GM21360 (cell line): ENCODE measurements around the gene ARVCF.

Experiments used
- ATAC-seq: cut with Tn5 transposase; IDR thresholded peaks from one replicate; pipeline ENCODE4 v1.9.1; 2021; ENCODE audit warnings: mild to moderate bottlenecking, moderate library complexity; ENCODE audit not compliant: unreplicated experiment

Gene ARVCF

DNA sequence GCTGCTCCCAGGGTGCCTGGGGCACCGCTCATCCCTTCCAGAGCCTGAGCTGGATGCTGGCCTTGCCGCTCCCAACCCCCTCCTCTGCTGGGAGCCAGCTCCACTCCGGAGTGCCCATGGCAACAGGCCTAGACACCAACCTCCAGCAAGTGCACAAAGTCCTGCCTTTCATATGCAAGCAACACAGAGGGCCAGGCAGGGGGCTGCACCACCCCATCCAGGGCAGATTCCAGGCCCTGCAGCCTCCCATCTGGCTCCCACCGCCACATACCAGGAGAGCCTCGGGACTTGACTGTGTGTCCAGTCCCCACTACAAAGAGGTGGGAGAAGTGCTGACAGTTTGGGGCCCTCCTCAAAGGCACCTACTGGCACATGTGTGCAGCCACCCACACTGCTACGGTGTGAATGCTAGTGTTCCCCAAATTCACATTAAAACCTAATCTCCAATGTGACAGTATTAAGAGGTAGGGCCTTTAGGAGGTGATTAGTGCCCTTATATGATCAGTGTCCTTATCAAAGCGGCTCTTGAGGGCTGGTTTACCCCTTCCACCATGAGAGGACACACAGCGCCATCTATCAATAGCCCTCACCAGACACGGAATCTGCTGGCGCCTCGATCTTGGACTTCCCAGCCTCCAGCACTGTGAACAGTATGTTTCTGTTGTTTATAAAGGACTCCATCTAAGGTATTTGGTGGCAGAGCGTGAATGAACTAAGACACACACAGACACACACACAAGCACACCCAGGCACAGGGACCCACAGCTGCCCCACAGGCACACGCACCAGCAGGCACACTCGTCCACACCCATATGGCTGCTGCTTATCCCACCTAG is 16.2 kb downstream of the ARVCF start:
- no peak for ATAC-seq

DNA sequence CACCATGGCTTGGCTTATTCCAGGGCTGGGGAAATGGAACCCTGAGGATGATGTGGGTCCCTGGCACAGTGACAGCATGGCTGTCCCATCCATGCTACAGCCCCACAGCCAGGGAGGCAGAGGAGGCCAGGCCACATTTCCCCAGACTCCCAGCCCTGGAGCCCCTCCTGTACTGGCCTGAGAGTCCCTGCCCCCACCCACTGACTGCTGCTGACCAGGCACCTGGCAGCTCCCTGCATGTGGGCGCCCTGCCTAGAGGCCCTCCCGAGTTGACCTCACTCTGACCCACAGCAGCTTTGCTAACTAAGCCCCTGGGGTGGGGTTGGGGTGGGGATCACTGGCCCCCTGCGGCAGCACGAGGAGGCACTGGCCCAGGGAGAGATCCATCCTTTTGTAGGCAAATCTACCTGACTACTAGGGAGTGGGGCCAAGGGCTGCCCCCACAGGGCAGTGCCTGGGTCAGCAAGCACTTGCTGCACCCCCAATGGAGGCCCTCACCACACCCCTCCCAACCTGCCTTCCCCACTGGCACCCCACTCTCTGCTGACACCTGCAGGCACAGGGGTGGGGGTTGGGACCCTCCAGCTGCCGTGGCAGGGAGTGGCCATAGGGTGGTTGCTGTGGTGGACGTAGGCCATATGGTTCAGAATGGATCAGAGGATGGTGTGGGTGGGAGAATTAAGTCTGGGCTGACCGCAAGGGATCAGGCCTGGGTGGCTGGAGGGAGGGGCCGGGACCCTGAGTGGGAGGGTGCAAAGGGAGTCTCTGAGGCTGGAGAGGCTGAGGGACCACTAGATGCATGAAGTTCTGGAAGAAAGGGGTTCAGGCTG is 17.4 kb downstream of the ARVCF start:
- no peak for ATAC-seq

DNA sequence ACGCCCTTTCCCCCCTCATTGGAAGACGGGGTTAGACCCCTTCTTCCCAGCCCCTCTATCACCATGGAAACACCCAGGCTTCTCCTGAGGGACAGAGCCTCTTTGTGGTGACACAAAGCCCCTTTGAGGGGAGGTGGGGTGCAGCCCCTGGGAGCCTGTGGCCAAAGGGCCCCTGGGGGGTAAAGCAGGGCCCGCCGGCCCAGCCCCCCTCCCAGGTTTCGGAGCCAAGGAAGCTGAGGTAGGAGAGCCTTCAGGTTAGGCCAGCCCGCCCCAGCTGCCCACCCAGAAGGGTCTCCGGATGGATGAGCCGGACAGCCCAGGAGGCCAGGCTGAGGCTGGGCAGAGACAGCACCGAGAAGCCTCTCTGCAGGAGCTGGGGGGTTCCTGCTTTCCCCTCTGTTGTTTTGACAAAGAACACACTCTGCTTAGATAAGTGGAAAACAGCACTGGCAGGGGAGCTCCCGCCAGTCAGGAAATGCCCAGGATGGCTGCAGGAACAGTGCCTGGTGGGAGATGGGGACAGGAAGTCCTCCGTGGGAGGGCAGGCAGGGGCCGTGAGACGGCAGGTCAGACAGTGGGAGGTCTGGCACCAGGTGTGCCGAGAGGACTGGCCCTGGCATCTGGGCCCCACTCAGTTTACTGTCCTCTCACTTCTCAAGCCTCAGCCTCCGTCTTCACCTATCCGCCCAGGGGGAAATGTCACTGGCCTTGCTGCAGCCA is 18.2 kb downstream of the ARVCF start:
- ATAC-seq = no peak

DNA sequence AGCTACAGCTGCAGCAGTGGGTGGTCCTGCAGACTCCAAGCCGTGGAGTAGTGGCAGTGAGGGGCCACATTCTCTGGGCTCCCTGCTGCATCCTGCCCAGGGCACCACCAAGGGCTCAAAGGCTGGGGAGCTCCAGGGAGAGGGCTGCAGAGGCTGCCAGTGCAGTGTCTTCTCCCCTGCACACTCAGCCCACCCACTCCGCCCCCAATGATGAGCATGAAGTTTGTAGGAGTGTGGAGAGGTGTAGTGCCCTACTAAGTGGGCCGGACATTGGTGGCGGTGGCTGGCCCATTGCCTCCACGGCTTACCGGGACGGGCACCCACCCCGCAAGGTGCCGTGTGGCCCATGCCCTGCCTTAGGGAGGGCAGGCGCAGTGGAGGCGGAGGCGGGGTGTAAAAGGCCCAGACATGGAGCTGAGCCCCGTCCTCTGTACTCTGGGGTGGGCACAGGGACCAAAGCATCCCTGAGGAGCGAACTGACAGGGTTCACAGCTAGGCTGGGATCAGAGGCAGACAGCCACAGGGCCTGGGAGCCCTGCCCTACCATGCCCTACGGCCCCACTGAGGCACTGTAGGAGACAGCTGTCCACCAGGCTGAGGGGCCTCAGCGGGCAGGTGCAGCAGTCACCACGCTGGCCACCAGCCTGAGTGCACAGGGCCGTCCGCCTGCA is 18.9 kb downstream of the ARVCF start:
- no peak for ATAC-seq

DNA sequence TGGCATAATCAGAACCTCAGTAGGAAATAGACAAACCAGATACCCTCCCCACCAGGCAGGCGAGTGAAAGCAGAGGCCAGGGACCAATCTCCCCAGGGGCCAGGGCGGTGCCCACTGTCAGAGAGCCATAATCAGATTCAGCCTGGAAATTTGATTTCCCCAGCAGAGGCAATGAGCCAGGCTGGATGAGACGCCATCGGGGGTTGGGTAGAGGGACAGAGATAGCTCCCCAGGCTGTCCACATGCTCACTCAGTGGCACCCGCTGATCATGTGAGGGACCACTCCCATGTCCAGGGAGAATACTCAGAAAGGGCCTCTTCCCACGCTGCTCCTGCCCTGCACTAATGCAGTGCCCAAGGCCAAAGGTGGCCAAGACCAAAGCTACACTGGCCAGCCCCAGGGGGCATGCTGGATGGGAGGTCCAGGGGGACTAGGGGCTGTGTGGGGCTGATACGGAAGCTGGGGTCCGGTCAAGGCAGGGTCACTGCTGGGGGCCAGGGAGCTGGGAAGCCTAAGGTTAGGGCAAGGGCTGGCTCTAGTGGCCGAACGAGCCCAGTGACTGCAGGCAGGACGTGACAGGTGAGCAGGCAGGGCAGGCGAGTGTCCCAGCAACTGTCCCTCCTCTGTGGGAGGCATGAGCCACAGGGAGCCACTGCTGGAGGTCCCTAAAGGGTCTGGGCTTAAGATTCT is 19.8 kb downstream of the ARVCF start:
- no peak for ATAC-seq

DNA sequence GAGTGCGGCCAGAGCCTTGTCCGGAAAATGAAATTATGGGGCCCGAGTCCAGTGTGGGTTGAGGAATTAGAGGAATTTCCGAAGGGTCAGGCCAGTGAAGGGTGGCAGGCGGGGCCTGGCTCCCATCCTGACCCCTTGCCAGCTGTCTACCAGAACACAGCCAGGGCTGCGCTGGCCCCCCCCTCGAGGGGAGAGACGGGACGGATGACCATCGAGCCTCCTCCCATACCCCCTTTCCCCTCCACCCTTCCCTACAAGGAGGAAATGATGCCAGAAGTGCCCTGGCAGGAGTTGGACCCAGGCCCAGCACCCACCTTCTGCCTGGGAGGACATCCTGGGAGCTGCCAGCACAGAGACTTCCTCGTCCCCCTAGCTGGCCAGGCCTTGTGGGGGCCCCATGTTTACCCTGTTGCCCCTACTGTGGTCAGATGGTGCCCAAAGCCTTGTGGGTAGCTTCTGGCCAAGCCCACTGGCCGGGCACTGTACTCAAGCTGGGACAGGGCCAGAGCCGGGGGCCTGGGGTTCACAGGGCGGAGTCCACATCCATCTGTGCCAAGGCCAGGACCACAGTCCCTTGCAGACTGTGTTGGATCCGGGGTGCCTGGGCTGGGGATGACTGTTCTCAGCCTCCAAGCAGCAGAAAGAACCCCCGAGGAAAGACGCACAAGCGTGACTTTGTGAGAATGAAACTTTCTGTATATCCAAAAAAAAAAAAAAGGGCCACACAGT is 20.8 kb downstream of the ARVCF start:
- no peak for ATAC-seq

DNA sequence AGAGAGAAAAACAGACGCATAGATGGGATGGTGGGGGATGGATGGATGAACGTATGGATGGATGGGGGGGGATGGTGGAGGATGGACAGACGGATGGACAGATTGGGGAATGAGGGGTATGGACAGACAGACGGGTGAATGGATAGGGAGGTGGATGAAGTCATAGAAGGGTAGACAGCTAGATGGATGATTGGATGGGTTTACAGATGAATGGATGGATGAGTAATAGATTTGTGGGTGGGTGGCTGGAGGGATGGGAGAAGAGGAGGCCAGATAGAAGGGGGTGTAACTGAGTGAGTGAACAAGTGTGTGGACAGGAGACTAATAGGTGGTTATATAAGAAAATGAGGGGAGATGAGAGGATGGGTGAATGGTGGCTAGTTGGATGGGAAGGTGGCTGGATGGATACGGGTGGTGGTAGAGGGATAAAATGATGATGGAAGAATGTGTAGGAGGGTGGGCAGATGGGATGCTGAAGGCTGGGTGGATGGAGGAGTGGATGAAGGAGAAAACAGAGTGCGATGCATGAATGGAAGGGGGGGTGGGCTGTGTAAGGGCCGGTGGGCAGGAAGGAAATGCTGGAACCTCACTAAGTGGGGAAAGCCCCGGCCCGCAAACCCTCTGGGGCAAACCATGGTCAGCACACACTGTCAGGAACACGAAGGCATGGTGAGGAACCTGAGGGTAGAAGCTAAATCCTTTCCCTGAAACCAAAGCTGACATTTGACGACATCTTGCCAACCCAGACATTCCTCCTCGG is 21.6 kb downstream of the ARVCF start:
- ATAC-seq = no peak

DNA sequence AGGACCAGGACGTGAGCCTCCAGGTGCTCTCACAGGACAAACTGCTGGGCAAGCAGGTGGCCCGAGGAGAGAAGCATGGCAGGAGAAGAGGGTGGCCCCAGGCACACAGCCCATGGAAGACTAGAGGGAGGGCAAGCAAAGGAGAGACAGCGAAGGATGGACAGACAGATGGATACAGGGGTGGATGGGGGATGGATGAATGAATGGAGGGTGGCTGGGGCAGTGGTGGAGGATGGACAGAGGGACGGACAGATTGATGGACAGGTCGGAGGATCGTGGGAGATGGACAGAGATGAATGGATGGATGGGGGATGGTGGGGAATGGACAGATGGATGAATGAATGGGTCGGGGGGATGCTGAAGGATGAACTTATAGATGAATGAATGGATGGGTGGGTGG is 22.7 kb downstream of the ARVCF start:
- ATAC-seq = no peak

DNA sequence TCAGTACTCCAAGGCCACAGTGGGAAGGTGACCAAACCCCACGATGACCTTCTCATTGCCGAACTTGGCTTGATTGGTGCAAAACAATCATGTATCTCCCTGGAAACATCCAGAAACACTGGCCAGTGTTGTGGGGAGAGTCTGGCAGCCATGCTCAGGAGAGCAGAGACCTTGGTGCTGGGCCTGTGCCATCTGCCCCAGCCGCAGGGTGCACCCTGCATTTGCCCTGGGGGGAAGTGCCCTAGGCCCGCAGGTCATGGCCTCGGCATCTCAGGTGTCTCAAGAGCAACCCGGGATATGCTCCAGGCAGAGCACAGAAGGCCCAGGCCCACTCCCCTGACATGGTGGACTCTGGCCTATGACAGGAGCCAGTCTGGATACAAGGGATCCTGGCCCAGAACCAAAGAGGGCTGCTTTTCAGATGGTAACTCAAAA is 23.7 kb downstream of the ARVCF start:
- ATAC-seq = no peak

DNA sequence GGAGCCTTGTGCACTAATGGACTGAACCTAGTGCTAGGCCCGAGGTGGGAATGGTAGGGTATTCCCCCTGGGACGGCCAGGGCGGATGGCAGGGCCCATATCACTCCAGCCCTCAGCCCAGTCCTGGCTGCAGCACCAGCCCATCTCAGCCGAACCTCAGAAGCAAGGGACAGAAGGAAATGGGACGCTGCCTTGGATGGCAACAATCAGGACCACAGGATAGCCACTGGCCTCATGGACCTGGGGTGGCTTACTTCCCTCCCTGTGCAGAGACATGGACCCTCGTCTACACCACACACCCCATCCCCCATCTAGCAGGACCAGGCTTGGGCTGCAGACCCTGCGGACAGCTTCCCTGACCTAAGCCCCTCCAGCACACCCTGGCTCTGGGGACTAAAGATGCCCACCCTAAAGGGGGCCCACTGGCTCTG is 24.1 kb downstream of the ARVCF start:
- no peak for ATAC-seq

DNA sequence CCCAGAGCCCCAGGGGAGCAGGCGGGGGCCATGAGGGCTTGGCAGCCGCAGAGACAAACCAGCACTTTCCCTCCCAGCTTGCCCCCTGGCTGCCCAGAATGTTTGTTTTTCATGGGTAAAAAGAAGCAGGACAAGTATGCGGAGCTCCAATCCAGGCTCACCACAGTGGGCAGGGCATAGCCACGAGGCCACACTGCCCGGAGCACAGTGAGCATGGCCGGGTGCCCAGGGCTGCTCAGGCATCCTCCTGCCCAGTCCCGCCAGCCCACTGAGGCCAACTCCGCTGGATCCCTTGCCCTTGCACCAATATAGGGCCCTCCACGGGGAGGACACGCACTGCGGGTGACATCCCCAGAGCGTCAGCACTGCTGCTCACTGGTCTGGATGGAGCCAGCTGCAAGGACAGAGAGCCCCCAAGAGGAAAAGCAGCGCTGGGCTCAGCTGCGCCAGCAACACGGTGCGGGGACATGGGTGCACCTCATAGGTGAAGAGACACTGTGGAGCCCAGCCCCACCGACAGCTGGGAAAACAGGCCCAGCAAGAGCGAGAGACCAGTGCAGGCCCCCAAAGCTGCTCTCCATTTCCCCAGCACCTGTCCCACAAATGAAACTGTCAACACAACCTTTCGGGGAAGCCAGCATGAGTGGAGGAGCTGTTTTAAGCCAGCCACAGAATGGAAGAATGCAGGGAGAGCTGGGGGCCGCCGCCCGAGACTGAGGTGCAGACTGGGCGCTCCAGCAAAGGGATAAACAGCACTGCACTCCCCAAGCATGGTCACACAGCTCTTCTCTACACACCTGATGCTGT is 24.8 kb downstream of the ARVCF start:
- ATAC-seq = no peak

DNA sequence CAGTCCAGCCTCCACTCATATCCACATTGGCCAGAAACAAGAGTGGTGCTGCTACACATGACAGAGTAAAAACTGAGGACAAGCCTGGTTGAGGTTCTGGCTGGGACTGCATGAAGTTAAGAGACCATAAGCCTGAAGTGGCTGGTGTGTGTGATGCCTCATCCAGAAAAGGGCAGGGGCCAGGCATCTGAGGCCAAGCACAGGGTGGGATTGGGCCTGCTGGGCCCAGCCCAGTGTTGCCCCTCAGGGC is 25.3 kb downstream of the ARVCF start:
- no peak for ATAC-seq

DNA sequence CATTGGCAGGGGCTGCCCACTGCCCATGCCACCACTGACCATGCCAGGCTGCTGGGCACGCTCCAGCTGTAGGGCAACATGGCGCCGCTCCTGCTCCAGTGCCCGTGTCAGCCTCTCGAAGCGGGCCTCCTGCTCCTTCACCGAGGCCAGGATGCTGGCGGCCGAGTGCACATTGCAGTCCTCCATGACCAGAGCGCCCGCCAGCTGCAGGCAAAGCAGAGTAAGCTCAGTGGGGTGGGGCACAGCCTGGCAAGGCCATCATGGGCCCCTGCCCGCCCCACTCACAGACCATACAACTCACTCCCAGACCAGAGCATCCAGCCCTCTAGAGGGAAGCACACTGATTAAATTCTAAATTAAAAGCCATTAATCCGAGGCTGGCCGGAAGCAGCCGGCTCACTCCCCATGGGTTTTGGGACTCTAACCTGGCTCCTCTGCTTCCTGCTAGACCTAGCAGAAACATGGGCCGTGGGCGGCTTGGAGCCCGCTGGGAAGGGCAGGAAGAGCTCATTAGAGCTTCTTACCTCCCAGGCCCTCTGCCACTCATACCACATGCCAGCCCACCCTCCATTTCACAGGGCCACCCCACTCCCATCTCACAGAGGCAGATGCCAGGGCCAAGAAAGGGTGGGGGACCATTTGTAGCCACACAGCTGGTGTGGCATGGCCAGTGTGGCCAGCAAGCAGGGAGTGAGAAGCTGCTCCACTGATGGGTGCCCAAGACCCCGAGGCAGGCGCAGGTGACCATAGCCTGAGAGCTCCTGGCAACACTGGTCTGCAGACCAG is 25.8 kb downstream of the ARVCF start:
- ATAC-seq = no peak

DNA sequence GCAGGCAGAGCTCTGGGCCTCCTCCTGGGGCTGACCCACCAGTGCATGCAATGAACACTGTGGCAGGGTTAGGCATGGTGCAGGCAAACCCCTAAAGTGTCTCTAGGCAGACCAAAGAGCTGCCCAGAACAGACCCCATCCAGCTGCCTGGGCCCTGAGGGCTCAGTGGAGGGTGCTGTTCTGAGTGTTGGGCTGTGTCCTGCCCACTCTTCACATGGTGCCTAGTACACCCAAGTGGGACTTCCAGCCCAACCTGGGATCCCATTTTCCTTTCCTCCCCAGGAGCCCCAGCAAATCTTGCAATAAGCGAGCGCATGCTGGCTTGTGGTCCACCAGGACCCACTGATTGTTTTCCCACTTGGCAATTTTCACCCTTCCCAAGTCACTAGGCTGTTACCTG is 26.4 kb downstream of the ARVCF start:
- ATAC-seq = no peak

DNA sequence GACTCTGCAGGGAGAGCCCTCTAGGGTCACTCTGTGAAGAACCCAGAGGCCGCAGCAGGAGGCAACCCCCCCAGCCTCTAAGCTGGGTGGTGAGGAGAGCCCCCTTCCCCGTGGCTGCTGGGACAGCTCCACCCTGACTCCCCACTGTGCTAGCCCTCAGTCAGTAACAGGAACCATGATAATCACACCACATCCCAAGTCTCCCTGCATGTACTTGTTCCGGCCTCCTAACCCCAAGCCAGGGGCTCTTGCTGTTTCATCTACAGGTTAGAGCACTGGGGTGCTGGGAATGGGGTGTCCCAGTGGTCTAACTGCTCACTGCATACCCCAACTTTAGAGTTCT is 26.9 kb downstream of the ARVCF start:
- ATAC-seq = no peak

DNA sequence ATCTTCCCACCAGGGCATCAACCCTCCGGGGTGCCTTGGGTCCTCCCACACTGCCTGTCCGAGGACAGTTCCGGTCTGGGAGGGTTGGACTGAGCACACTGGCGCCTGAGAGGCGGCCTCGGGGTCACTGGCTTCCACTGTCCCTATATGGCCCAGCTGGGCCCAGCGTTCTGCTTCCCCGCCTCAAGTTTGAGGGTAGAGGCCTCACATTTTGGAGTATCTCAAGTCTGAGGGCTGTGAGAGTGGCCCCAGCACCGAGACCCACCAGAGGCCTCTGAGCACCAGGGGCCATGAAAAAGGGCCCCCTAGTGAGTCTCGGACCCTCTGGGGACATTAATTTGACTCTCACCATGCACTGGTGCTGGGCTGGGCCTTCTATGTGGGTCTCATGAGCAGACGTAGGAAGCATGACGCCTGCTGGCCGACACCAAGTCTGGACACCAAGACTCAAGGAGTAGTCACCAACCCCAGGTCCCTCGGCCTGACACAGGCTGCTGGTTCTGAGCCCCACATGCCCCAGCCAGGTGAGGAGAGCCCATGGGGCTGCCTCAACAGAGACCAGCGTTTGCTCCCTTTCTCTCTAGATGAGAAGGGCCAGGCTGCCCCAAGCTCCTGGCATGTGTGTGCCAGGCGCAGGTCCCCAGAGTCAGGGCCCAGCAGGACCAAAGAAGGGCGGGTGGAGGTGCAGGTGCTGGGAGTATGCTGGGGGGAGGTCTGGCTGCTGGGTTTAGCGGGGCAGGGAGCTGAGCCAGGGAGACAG is 27.5 kb downstream of the ARVCF start:
- ATAC-seq = no peak

DNA sequence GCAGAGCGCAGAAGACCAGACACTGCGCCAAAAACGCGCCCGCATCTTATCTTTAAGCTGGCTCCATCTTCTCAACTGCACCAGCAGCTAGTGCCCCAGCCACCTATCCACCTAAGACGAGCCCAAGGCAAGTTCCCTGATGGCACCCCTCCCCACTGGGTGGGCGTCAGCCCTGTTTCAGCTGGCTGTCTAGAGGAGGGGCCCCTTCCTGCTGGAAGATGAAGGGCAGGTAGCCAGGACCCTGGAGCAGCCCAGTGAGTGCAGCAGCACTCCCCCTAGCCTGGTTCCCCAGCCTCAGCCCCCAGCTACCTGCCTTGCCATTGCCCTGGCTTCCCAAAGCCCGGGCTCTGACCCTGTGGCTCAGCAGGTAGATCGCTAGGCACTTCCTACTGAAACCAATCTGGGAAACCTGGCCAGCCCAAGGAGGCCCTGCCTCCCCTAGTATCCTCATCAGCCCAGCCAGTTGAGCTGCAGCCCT is 28.3 kb downstream of the ARVCF start:
- ATAC-seq = no peak
